Stimulated activated CD8-positive, alpha-beta memory T cell treated with anti-CD3 and anti-CD28 coated beads, Interleukin-7, amount 100 ng/mL, for 24 hours (primary cell): ENCODE data around the gene IQGAP2.
"Not testable (repeated sequence)": the region's sequence is repeated elsewhere in the genome, so short reads cannot be mapped to it uniquely, and the experiment has no call there.

Source experiments
- DNase-seq: peaks from one replicate; pipeline ENCODE4 v3.0.0-alpha.2; 2020; ENCODE audit warnings: low read depth

The IQGAP2 gene

GRCh38 chr5:76419597-76420298 is 16.7 kb downstream of the IQGAP2 start:
- DNase-seq, result no peak

GRCh38 chr5:76422227-76422626 is 19.1 kb downstream of the IQGAP2 start:
- DNase-seq, result no peak

GRCh38 chr5:76422742-76423141 is 19.7 kb downstream of the IQGAP2 start:
- no peak for DNase-seq

GRCh38 chr5:76425146-76425545 is 22.1 kb downstream of the IQGAP2 start:
- DNase-seq, result no peak

- DNase-seq, result no peak
Observed at GRCh38 chr5:76425928-76426804, 23.1 kb downstream of the IQGAP2 start.

GRCh38 chr5:76427206-76428140 is 24.4 kb downstream of the IQGAP2 start:
- DNase-seq, result no peak

- DNase-seq, result not testable (repeated sequence)
Observed at GRCh38 chr5:76428550-76428949, 25.5 kb downstream of the IQGAP2 start.

GRCh38 chr5:76433261-76433660 is 30.2 kb downstream of the IQGAP2 start:
- DNase-seq, result no peak

- not testable (repeated sequence) for DNase-seq
Observed at GRCh38 chr5:76437507-76437906, 34.4 kb downstream of the IQGAP2 start.

GRCh38 chr5:76438025-76438424 is 34.9 kb downstream of the IQGAP2 start:
- no peak for DNase-seq

- no peak for DNase-seq
Observed at GRCh38 chr5:76439201-76439600, 36.1 kb downstream of the IQGAP2 start.

GRCh38 chr5:76439929-76440328 is 36.8 kb downstream of the IQGAP2 start:
- no peak for DNase-seq

GRCh38 chr5:76441101-76441500 is 38.0 kb downstream of the IQGAP2 start:
- DNase-seq, result no peak

GRCh38 chr5:76441890-76442673 is 39.0 kb downstream of the IQGAP2 start:
- no peak for DNase-seq

- no peak for DNase-seq
Observed at GRCh38 chr5:76443066-76443800, 40.1 kb downstream of the IQGAP2 start.

GRCh38 chr5:76445063-76445462 is 42.0 kb downstream of the IQGAP2 start:
- no peak for DNase-seq

- no peak for DNase-seq
Observed at GRCh38 chr5:76445830-76446229, 42.7 kb downstream of the IQGAP2 start.

GRCh38 chr5:76446776-76447175 is 43.7 kb downstream of the IQGAP2 start:
- no peak for DNase-seq

GRCh38 chr5:76449606-76450005 is 46.5 kb downstream of the IQGAP2 start:
- no peak for DNase-seq

- DNase-seq, result no peak
Observed at GRCh38 chr5:76450054-76450453, 47.0 kb downstream of the IQGAP2 start.
